Myocyte (in vitro differentiated cells): ENCODE measurements around the gene FANCC. TPM values are rescaled to one million over a fixed set of nuclear protein-coding genes. Genes with fewer than 3 reads are reported as not detected.
A peak's percentile ranks its signal among the peaks of the same experiment; 100 is the strongest.
"Not testable (repeated sequence)": the region's sequence is repeated elsewhere in the genome, so short reads cannot be mapped to it uniquely, and the experiment has no call there.

Experiments
- DNase-seq: peaks from one replicate; pipeline ENCODE4 v3.0.0-alpha.2; 2012; ENCODE audit warnings: low read depth
- total RNA-seq: library from RNA; depleted of rRNA; stranded (reverse); fragments of >200 nt; gene quantifications from 2 replicates; pipeline ENCODE4 v1.2.3, GENCODE V29; 2014

FANCC gene
- total RNA-seq, 1 donor from 2014 or later, result 11.8 TPM

- no peak for DNase-seq
Observed at GRCh38 chr9:95330720-95331404, 13.4 kb upstream of the FANCC start.

- DNase-seq, result not testable (repeated sequence)
Observed at GRCh38 chr9:95329061-95329460, 11.6 kb upstream of the FANCC start.

DNA sequence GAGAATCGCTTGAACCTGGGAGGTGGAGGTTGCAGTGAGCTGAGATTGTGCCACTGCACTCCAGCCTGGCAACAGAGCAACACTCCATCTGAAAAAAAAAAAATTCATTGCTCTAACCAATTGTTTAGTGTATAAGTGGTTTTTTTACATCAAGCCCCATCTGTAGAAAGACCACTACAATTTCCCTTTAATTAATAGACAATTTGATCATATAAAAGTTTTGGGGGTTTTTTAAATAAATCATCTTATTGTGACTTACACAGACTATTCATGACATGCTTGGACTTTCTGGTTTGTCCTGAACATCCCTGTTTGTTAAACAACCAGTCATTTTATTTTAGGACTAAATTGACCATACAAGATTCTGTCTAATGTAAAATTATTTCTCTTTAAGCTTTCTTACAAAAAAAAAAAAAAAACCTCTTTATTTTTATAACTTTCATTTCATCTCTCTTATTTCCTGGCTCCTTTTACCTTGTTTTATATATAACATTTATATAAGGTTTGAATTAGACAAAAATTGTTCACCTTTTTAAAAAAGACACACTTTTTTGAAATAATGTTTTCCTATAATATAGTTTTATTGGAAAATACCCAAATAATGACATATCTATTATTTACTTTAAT, 9.8 kb upstream of the FANCC start:
- no peak for DNase-seq

DNA sequence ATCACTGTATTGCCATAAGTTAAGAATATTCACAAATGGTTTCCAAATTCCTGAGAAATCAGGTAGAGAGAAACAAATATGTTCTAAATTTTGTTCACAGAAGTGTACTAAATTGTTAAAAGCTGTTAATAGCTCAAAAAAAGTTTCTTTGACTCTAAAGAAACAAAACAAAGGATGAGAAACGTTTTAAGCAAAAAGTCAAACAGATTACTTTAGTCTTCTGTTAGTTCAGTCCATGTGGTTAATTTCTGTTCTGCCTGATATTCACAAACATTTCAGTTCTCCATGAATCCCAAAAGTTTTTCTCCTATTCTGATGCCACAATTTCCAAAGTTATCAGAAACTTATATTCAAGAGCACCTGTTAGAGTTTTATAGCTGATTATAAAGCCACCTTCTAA, 7.7 kb upstream of the FANCC start:
- no peak for DNase-seq

DNA sequence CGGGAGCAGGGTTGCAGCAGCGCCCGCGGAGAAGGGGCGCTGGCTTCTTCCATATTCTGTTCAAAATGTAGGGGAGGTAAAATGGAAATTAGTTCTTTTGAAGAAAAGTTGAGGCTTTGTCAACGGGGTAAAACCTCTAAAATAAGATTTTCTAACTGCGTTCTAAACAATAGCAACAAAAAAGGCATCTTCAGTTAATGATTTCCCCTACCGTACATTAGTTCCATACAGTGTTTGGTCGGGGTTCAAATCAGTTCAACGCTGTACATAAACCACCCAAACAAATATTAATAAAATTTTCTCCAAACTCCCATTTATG, 343 bp upstream of the FANCC start:
- no peak for DNase-seq

- DNase-seq, result peak; percentile 85
Observed at GRCh38 chr9:95316794-95317118, 753 bp downstream of the FANCC start.

DNA sequence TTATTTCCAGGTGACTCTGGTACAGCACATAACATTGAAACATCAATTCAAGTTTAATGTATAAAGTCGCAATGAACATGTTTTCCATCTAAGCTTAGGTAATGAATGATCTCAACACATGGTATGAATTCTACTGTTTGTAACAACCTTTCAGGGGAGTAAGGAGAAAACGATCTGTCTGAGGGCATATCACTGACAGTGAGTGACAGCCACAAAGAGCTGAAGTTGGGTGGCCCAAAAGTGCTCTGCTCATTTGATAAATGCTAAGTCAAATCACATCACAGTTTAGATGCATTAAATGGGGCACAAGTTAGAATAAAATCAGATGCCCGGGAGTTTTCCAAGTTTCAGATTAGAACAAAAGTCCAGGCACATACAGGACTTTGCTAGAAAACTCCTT, 1.2 kb downstream of the FANCC start:
- DNase-seq, result no peak

GRCh38 chr9:95315108-95315746, 2.3 kb downstream of the FANCC start:
- no peak for DNase-seq

DNA sequence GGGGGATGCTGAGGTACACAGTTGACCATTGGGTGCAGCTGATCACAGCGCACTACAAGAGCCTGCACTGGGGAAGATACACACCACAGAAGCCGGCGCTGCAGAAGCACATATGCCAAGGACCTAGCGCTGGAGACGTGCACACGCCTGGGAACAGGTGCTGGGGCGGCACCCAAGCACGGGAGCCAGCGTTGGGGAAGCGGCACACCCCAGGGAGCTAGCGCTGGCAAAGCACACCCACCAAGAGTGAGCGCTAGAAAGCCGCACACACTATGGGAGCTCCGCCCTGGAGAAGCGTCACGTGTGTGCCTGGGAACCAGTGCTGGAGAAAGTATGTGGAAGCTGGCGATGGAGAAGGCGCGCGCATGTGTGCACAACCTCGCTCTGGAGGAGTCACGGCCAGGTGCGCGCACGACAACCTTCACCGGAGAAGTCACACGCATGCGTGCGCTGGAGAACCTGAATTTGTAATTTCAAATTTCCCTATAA, 4.5 kb downstream of the FANCC start:
- DNase-seq, result peak; percentile 40

GRCh38 chr9:95311961-95312360, 5.5 kb downstream of the FANCC start:
- no peak for DNase-seq

DNA sequence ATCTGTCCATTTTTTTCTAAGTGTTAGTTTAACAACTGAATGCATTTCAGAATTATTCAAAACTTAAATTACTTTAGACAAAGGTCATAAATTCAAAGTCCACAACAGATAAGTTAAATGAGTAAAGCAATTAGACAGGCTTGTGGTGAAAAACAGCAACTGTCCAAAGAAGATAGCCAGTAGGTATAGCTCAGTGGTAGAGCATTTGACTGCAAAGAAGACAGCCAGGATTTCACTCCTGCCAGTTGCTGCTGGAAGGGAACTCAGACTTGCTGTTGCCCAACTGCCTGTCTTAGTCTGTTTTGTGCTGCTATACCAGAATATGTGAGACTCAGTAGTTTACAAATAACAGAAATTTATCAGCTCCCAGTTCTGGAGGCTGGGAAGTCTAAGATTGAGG, 10.0 kb downstream of the FANCC start:
- peak; percentile 20 for DNase-seq

GRCh38 chr9:95306819-95307218, 10.7 kb downstream of the FANCC start:
- DNase-seq, result no peak

DNA sequence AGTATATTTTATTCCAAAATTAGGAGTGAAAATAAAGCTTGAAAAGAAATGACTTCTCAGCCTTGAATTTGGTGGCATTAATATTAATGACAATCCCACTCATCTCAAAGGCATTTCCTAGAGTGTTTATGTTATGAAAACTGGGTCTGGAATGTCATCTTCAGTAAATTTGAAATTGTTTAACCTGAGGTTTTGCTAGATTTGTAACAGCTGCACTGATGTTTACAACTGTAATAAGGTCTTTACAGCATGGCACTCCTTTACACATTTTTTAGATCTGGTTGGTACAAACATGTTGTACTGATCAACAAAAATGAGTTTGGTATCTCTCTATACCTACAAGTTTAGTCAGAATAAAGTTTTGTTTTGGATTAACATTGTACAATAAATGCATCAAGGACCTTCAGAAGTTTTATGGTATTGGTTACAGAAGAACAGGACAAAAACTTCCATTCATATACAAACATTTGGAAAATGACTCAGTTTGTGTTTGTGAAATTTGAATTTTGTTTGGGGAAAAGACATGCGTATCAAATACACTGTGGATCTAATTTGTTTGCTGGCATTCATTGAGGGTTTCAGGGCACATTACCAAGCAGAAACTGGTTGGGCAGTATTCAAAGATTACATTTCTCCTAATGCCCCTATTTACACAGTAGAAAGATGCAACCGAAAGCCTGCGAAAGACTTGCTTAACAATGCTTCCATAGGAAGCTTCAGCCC, 11.6 kb downstream of the FANCC start:
- peak; percentile 16 for DNase-seq

DNA sequence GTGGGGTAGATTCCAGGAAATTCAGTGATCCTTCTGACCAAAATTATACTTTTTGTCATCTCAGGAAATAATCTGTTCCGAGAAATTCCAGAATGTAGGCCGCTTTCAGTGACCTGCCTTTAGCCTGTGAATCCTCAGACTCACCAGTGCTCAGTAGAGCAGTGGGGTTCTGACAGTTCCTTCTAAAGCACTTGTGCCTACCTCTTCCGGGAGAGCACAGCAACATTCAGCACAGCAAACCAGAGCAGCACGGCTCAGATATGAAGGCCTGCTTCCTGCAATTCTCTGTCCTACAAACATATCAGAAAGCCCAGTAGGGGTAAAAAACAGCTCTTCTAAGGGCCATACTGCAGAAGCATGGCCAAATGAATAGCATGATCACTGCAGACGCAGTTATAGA, 15.0 kb downstream of the FANCC start:
- DNase-seq, result no peak

- no peak for DNase-seq
Observed at GRCh38 chr9:95297760-95298159, 19.7 kb downstream of the FANCC start.

DNA sequence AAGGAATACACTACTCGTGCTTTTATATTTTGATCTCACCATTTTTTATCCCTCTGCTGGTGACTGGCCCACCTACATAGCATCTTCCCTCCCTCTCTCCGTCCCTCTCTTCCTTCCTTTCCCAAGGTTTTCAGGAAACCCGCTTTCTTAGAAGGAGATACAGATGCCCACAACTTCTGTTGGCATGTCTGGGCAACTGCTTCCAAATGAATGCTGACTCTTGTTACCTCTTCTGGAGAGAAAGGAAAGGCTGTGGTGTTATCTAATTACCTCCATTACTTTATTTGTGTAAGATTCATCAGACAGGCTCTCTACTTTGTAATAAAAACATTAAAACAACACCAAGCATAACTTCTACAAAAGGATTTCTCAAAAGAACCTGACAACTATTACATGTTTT, 20.2 kb downstream of the FANCC start:
- peak; percentile 56 for DNase-seq

GRCh38 chr9:95296761-95297160, 20.7 kb downstream of the FANCC start:
- no peak for DNase-seq

GRCh38 chr9:95293296-95293695, 24.2 kb downstream of the FANCC start:
- DNase-seq, result not testable (repeated sequence)

- no peak for DNase-seq
Observed at GRCh38 chr9:95292226-95292625, 25.3 kb downstream of the FANCC start.

DNA sequence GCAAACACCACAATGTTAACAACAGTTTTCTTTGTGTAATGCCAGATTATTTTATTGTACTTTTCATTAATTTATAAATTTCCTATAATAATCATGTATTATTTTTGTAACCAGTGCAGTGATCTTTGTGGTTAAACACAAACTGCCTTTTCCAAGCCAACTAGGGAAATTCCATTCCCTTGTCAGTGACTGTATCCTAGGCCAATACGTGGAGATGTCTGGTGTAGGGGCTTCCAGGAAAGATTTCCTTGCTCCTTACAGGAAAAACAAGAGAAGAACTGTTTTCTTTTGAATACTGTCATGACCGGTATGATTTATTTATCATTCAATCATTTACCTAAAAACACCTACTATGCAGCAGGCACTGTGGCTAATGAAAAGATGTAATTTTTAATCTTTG, 31.4 kb downstream of the FANCC start:
- no peak for DNase-seq

DNA sequence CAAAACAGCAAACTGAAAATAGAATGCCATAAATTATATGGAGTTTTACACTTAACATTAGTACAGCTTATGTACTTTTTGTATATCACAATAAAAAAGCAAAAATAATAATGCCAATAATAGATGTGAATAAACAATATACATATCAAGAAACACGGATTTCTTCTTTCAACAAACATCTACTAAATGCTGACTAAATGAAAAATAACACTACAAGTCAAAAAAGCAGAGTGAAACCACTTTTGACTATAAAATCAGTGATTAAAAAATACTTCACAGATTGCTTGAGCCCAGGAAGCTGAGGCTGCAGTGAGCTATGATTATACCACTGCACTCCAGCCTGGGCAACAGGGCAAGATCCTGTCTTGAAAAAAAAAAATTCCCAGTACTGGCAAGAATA, 32.2 kb downstream of the FANCC start:
- DNase-seq, result no peak
